ENCODE results near the gene CHCHD3. TPM values are rescaled to one million over a fixed set of nuclear protein-coding genes. Genes with fewer than 3 reads are reported as not detected.

Gene CHCHD3
- total and polyA plus RNA-seq, 2 of the 4 experiments (the other 2 are of a cell fraction), result 56.9 to 141 TPM

DNA sequence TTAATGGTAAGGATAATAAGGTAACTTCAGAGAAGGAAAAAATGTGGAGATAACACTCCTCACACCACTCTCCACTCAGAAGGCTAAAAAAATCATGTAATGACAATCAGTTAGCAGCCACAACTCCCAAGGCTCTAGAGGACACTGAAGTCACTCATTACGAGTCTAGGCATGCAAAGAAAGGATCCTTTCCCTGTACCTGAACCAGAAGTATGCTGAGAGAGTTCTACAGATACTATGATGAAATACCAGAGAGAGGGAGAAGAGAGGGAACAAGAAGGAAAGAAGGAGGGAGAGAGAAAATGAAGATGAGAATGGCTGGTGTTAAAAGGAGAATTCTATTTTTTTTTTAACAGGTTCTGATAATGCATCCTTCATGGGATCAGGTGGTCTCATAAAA lies 281.4 kb downstream of the CHCHD3 start:
- H3K18ac ChIP-seq (ENCODE audit: low read depth, low read length), result no peak overlapping the region
- WGBS, 2 experiments (ENCODE audit: extremely low coverage in 2 of 2, insufficient read length in 1 of 2), result no CpG with 5 or more reads among the region's 1 CpG
- TF ChIP-seq POLR2A (IDR thresholded peaks at IDR 0.05; ENCODE audit: low read depth, low read length) (no peak), MAZ (IDR thresholded peaks at IDR 0.05; ENCODE audit: borderline replicate concordance, low read depth, low read length) (no peak)

More for the DNA sequence above, 281.4 kb downstream of the CHCHD3 start:
- Histone ChIP-seq H3K4me1 (ENCODE audit: control insufficient read depth, insufficient read depth, low read length) (peaks cover 2% of the 10 kb centered on the region; the same call in 1 of the 2 replicates), H3K79me1 (ENCODE audit: low read depth in 1 of 2, low read length in 2 of 2) (peaks cover 6 to 10% of the 10 kb centered on the region in 2 experiments; a peak in 2 of 4 replicates), H2AK9ac (replicated peaks; ENCODE audit: low read depth, low read length, poor library complexity) (no peak overlapping the region), H3K36me3 (ENCODE audit: control insufficient read depth, insufficient read depth, low read length) (no peaks in the 10 kb centered on the region), H2BK20ac (ENCODE audit: low read depth, low read length) (no peak overlapping the region), H2AFZ (replicated peaks; ENCODE audit: low read length, poor library complexity) (no peak overlapping the region), H4K8ac (ENCODE audit: low read depth in 2 of 2, low read length in 2 of 2) (no peak overlapping the region), H3K14ac (replicated peaks; ENCODE audit: low read depth, low read length) (no peak overlapping the region), H4K91ac (ENCODE audit: insufficient read depth, low read depth, low read length) (no peak overlapping the region), H3K9ac (ENCODE audit: low read depth, low read length) (no peak overlapping the region), H3K9me3 (ENCODE audit: control insufficient read depth, insufficient read depth, low read length) (no peaks in the 10 kb centered on the region), H3K4me2 (ENCODE audit: low read depth, low read length) (no peak overlapping the region), H2BK5ac (ENCODE audit: low read depth, low read length, poor library complexity, severe bottlenecking) (no peak overlapping the region), H3K56ac (ENCODE audit: extremely low read depth, insufficient read depth, low read length) (no peak overlapping the region), H4K20me1 (ENCODE audit: insufficient read depth, low read length) (no peaks in the 10 kb centered on the region), H4K5ac (ENCODE audit: low read depth, low read length) (no peak overlapping the region), H2BK15ac (ENCODE audit: low read depth, low read length) (no peak overlapping the region), H3K27me3 (ENCODE audit: control insufficient read depth, insufficient read depth, low read length) (no peaks in the 10 kb centered on the region), H3K9me1 (ENCODE audit: insufficient read depth, low read length) (no peaks in the 10 kb centered on the region; the same call in 1 of the 2 replicates), H3K23ac (ENCODE audit: low read depth, low read length) (no peak overlapping the region), H3K27ac (ENCODE audit: insufficient read depth, low read length) (no peak overlapping the region), H3K4ac (ENCODE audit: low read depth, low read length) (no peak overlapping the region), H2BK120ac (ENCODE audit: low read depth, low read length) (no peak overlapping the region), H2AK5ac (ENCODE audit: low read depth, low read length) (no peak overlapping the region), H3K4me3 (ENCODE audit: insufficient read depth, low read depth, low read length) (no peak overlapping the region)
- in situ Hi-C loops (cut with MboI; ENCODE audit: low sequenced_read_pairs) (no loop called here), dilution Hi-C loops (cut with HindIII; ENCODE audit: low sequenced_read_pairs, unreplicated experiment) (no loop called here), intact Hi-C loops (cut with micrococcal nuclease) (no loop called here)
- CTCF ChIA-PET, result interaction anchor here (0.6 kb wide), 1 partner anchor 278 kb away, joined by 3 read pairs; no protein-coding TSS in a partner anchor
- ATAC-seq (ENCODE audit: low read depth) (no peak), DNase-seq (no peak)
- no TSS peak for BruUV-seq (replicated peaks)
- POLR2A ChIA-PET (ENCODE audit: unreplicated experiment), result no interaction called here
